T-helper 2 cell treated with Interferon-gamma antibody and Interleukin-4, amounts not matched to agents 5 μg/mL and 100 μg/mL, for 36 hours (primary cell): ENCODE data around the gene GPBP1.
A peak's percentile ranks its signal among the peaks of the same experiment; 100 is the strongest.
"Not testable (repeated sequence)": the region's sequence is repeated elsewhere in the genome, so short reads cannot be mapped to it uniquely, and the experiment has no call there.

Source experiments
- DNase-seq: peaks from one replicate; pipeline ENCODE4 v3.0.0; 2021; ENCODE audit warnings: low spot score
- H3K27ac Mint-ChIP-seq: one replicate; pipeline ENCODE4 v1.8.0; 2021; ENCODE audit warnings: mild to moderate bottlenecking, mixed read lengths
- H3K27me3 Mint-ChIP-seq: one replicate; pipeline ENCODE4 v1.8.0; 2021; ENCODE audit warnings: low read depth, mixed read lengths
- H3K36me3 Mint-ChIP-seq: one replicate; pipeline ENCODE4 v1.8.0; 2021; ENCODE audit warnings: low read depth, mixed read lengths
- H3K4me1 Mint-ChIP-seq: one replicate; pipeline ENCODE4 v1.8.0; 2021; ENCODE audit warnings: low read depth, mixed read lengths
- H3K4me3 Mint-ChIP-seq: one replicate; pipeline ENCODE4 v1.8.0; 2022; ENCODE audit warnings: mild to moderate bottlenecking, moderate library complexity, mixed read lengths
- H3K9me3 Mint-ChIP-seq: one replicate; pipeline ENCODE4 v1.8.0; 2021; ENCODE audit warnings: mixed read lengths

Gene GPBP1

GRCh38 chr5:57171816-57172465 lies 1.9 kb upstream of the GPBP1 start:
- Mint-ChIP-seq H3K4me1 (peaks cover 22% of the 10 kb centered on the region), H3K27ac (peak overlapping the region; percentile 98), H3K36me3 (peaks cover 20% of the 10 kb centered on the region)

GRCh38 chr5:57172466-57173318 lies 1.2 kb upstream of the GPBP1 start:
- peaks cover 24% of the 10 kb centered on the region for H3K4me1 Mint-ChIP-seq
- H3K4me3 Mint-ChIP-seq: peak overlapping the region; percentile 92
- H3K27ac Mint-ChIP-seq: peak overlapping the region; percentile 98
- peak; percentile 23 for DNase-seq
- H3K36me3 Mint-ChIP-seq: peaks cover 25% of the 10 kb centered on the region
- H3K27me3 Mint-ChIP-seq: no peaks in the 10 kb centered on the region
- no peaks in the 10 kb centered on the region for H3K9me3 Mint-ChIP-seq

More at GRCh38 chr5:57171816-57172465, 1.9 kb upstream of the GPBP1 start:
- no peaks in the 10 kb centered on the region for H3K27me3 Mint-ChIP-seq
- H3K4me3 Mint-ChIP-seq: peak overlapping the region; percentile 92
- no peak for DNase-seq
- no peaks in the 10 kb centered on the region for H3K9me3 Mint-ChIP-seq

- H3K4me3 Mint-ChIP-seq: peak overlapping the region; percentile 92
- H3K4me1 Mint-ChIP-seq: peaks cover 34% of the 10 kb centered on the region
- H3K9me3 Mint-ChIP-seq: no peaks in the 10 kb centered on the region
- H3K27ac Mint-ChIP-seq: peak overlapping the region; percentile 98
- DNase-seq: peak; percentile 36
- H3K36me3 Mint-ChIP-seq: peaks cover 40% of the 10 kb centered on the region
- H3K27me3 Mint-ChIP-seq: no peaks in the 10 kb centered on the region
Measured at GRCh38 chr5:57174128-57174889, 450 bp downstream of the GPBP1 start.

- peaks cover 46% of the 10 kb centered on the region for H3K36me3 Mint-ChIP-seq
- H3K27me3 Mint-ChIP-seq: no peaks in the 10 kb centered on the region
- DNase-seq: no peak
- no peaks in the 10 kb centered on the region for H3K9me3 Mint-ChIP-seq
- peaks cover 41% of the 10 kb centered on the region for H3K4me1 Mint-ChIP-seq
- peak overlapping the region; percentile 98 for H3K27ac Mint-ChIP-seq
- peak overlapping the region; percentile 92 for H3K4me3 Mint-ChIP-seq
Measured at GRCh38 chr5:57174890-57175510, 1.1 kb downstream of the GPBP1 start.

GRCh38 chr5:57175551-57176309 lies 1.9 kb downstream of the GPBP1 start:
- Mint-ChIP-seq H3K4me1 (peaks cover 47% of the 10 kb centered on the region), H3K36me3 (peaks cover 54% of the 10 kb centered on the region), H3K4me3 (peak overlapping the region; percentile 92), H3K27me3 (no peaks in the 10 kb centered on the region), H3K9me3 (no peaks in the 10 kb centered on the region), H3K27ac (peak overlapping the region; percentile 98)
- DNase-seq: peak; percentile 56

GRCh38 chr5:57176350-57176857 lies 2.5 kb downstream of the GPBP1 start:
- peaks cover 52% of the 10 kb centered on the region for H3K4me1 Mint-ChIP-seq
- H3K4me3 Mint-ChIP-seq: peak overlapping the region; percentile 92
- H3K27ac Mint-ChIP-seq: peak overlapping the region; percentile 98
- DNase-seq: no peak
- H3K9me3 Mint-ChIP-seq: no peaks in the 10 kb centered on the region
- H3K27me3 Mint-ChIP-seq: no peaks in the 10 kb centered on the region
- H3K36me3 Mint-ChIP-seq: peaks cover 59% of the 10 kb centered on the region

GRCh38 chr5:57177479-57178156 lies 3.8 kb downstream of the GPBP1 start:
- Mint-ChIP-seq H3K4me1 (peaks cover 48% of the 10 kb centered on the region), H3K27me3 (no peaks in the 10 kb centered on the region), H3K27ac (peak overlapping the region; percentile 75), H3K9me3 (no peaks in the 10 kb centered on the region), H3K36me3 (peaks cover 62% of the 10 kb centered on the region), H3K4me3 (peak overlapping the region; percentile 92)
- no peak for DNase-seq

GRCh38 chr5:57178238-57178637 lies 4.4 kb downstream of the GPBP1 start:
- Mint-ChIP-seq H3K27ac (peak overlapping the region; percentile 39), H3K4me3 (peak overlapping the region; percentile 92), H3K4me1 (peaks cover 47% of the 10 kb centered on the region), H3K36me3 (peaks cover 62% of the 10 kb centered on the region)
- H3K9me3 Mint-ChIP-seq, DNase-seq, H3K27me3 Mint-ChIP-seq: not testable (repeated sequence)

GRCh38 chr5:57179262-57180200 lies 5.7 kb downstream of the GPBP1 start:
- Mint-ChIP-seq H3K4me3 (peak overlapping the region; percentile 92), H3K36me3 (peaks cover 70% of the 10 kb centered on the region), H3K27ac (peak overlapping the region; percentile 79), H3K27me3 (no peaks in the 10 kb centered on the region), H3K4me1 (peaks cover 53% of the 10 kb centered on the region), H3K9me3 (no peaks in the 10 kb centered on the region)
- DNase-seq: no peak

GRCh38 chr5:57181154-57181553 lies 7.3 kb downstream of the GPBP1 start:
- DNase-seq: no peak
- H3K27me3 Mint-ChIP-seq: no peaks in the 10 kb centered on the region
- H3K4me3 Mint-ChIP-seq: peak overlapping the region; percentile 92
- H3K36me3 Mint-ChIP-seq: peaks cover 71% of the 10 kb centered on the region
- no peaks in the 10 kb centered on the region for H3K9me3 Mint-ChIP-seq
- H3K4me1 Mint-ChIP-seq: peaks cover 56% of the 10 kb centered on the region
- H3K27ac Mint-ChIP-seq: peak overlapping the region; percentile 75

GRCh38 chr5:57184322-57184721 lies 10.5 kb downstream of the GPBP1 start:
- Mint-ChIP-seq H3K27ac (no peak overlapping the region), H3K27me3 (no peaks in the 10 kb centered on the region), H3K4me1 (peaks cover 62% of the 10 kb centered on the region), H3K4me3 (peak overlapping the region; percentile 29), H3K36me3 (peaks cover 61% of the 10 kb centered on the region), H3K9me3 (no peaks in the 10 kb centered on the region)
- DNase-seq: no peak

GRCh38 chr5:57185313-57185712 lies 11.5 kb downstream of the GPBP1 start:
- peak overlapping the region; percentile 31 for H3K27ac Mint-ChIP-seq
- H3K4me1 Mint-ChIP-seq: peaks cover 62% of the 10 kb centered on the region
- peak overlapping the region; percentile 51 for H3K4me3 Mint-ChIP-seq
- no peaks in the 10 kb centered on the region for H3K9me3 Mint-ChIP-seq
- no peak for DNase-seq
- no peaks in the 10 kb centered on the region for H3K27me3 Mint-ChIP-seq
- H3K36me3 Mint-ChIP-seq: peaks cover 57% of the 10 kb centered on the region
